Measurements from ENCODE around the gene LHFPL3.

The LHFPL3 gene

DNA sequence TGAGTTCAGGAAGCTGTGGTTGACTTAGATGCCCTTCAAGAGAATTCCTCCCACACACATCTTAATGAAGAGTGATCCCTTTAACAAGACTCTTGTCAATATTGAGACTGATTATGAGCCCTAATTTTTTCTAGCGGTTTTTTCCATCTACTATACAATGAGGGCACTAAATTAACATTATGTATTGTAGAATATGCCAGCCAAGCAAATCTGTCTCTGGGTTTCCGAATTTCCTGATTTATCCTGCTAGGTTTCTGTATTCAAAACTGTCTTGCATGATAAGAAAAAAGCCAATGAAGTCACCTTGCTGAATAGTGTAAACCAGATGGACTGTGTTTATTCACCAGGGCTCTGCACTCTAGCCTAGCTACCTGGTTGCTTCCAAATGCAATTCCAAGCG is 461.4 kb downstream of the LHFPL3 start:
- no peaks in the 10 kb centered on the region for H3K4me1 Mint-ChIP-seq
- H3K27ac Mint-ChIP-seq = no peak overlapping the region
- no peak overlapping the region for H3K4me3 Mint-ChIP-seq
- H3K36me3 Mint-ChIP-seq (ENCODE audit: low read depth) = no peaks in the 10 kb centered on the region
- TF ChIP-seq CTCF (IDR thresholded peaks at IDR 0.05; ENCODE audit: unreplicated experiment in 3 of 3) = no peak
- peaks cover 14% of the 10 kb centered on the region for H3K27me3 Mint-ChIP-seq (ENCODE audit: low read depth)
- H3K9me3 Mint-ChIP-seq = no peaks in the 10 kb centered on the region

DNA sequence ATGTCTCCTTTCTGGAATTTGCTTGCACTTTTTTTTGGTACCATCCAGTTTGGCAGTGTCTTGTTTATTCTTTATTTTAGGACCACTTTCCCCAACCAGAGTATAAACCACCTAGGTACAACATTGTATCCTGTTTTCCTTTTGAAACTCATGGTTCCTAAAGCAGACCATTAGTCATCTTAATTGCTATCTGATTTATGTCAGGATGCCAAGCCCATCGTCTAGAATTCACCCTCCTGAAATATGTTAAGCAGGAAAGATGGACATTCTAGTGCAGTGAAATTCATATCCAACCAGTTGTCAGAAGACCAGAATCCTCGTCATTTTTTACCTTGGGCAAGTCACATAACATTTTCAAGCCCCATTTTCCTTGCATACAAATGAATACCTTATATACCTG is 462.0 kb downstream of the LHFPL3 start:
- no peak for TF ChIP-seq CTCF (IDR thresholded peaks at IDR 0.05; ENCODE audit: unreplicated experiment in 3 of 3)
- H3K27ac Mint-ChIP-seq = no peak overlapping the region
- peaks cover 14% of the 10 kb centered on the region for H3K27me3 Mint-ChIP-seq (ENCODE audit: low read depth)
- H3K9me3 Mint-ChIP-seq = no peaks in the 10 kb centered on the region
- no peak overlapping the region for H3K4me3 Mint-ChIP-seq
- no peaks in the 10 kb centered on the region for H3K36me3 Mint-ChIP-seq (ENCODE audit: low read depth)
- no peaks in the 10 kb centered on the region for H3K4me1 Mint-ChIP-seq

DNA sequence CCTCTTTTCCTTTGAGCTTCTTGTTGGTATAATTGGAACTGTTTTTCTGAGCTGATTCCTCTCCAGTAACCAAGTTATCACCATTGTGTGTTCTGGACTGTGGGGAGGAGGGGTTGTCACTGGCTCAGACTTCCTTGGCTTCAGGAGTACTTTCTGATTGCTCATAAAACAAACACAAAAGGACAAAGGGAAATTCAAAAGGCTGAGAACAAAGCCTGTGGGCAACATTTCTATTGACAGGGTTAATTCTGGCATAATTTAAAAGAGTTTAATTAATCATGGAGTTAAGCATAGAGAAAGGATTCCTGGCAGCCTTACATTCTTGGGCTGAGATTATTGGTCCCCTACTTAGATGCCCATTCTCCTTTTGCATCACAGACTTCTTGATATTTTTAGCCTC is 462.7 kb downstream of the LHFPL3 start:
- no peak overlapping the region for H3K27ac Mint-ChIP-seq
- H3K4me1 Mint-ChIP-seq = no peaks in the 10 kb centered on the region
- no peaks in the 10 kb centered on the region for H3K36me3 Mint-ChIP-seq (ENCODE audit: low read depth)
- H3K9me3 Mint-ChIP-seq = no peaks in the 10 kb centered on the region
- H3K4me3 Mint-ChIP-seq = no peak overlapping the region
- TF ChIP-seq CTCF (IDR thresholded peaks at IDR 0.05; ENCODE audit: unreplicated experiment in 3 of 3) = no peak
- H3K27me3 Mint-ChIP-seq (ENCODE audit: low read depth) = peaks cover 14% of the 10 kb centered on the region

DNA sequence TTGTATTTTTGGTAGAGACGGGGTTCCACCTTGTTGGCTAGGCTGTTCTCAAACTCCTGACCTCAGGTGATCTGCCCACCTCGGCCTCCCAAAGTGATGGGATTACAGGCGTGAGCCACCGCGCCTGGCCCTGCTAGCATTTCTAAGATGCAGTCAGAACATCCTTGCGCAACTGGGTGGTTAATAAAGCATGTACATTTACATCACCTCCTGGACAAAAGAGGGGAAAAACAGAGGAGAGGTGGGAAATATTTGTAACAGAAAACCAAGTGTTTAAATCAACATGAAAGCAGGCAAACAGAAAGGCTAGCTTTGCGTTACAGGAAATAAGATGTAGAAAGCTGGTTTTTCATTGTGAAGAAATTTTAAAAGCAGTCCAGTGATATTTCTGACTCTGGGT is 464.7 kb downstream of the LHFPL3 start:
- Mint-ChIP-seq H3K4me1 (no peaks in the 10 kb centered on the region), H3K36me3 (ENCODE audit: low read depth) (no peaks in the 10 kb centered on the region), H3K9me3 (no peaks in the 10 kb centered on the region), H3K27me3 (ENCODE audit: low read depth) (peaks cover 14% of the 10 kb centered on the region), H3K27ac (no peak overlapping the region), H3K4me3 (no peak overlapping the region)
- no peak for TF ChIP-seq CTCF (IDR thresholded peaks at IDR 0.05; ENCODE audit: unreplicated experiment in 3 of 3)

DNA sequence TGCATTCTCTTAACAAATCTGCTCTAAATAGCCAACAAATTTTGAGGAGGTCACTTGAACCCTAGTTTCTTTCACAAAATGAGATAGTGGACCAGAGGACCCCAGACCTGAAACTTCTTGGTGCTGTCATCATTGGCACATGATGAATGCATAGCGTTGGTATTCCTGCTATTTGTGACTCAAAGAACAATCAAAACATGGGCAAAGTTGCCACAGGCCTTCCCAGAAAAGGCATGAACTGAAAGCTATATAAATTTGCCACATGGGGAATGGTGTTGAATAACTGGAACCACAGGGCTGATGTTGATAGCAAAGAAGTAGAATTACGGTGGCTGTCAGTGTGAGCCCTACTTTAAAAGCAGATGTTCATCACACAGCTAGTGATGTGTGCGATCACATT is 465.8 kb downstream of the LHFPL3 start:
- Mint-ChIP-seq H3K27me3 (ENCODE audit: low read depth) (peaks cover 14% of the 10 kb centered on the region), H3K36me3 (ENCODE audit: low read depth) (no peaks in the 10 kb centered on the region), H3K4me3 (no peak overlapping the region), H3K9me3 (no peaks in the 10 kb centered on the region), H3K4me1 (no peaks in the 10 kb centered on the region), H3K27ac (no peak overlapping the region)
- TF ChIP-seq CTCF (IDR thresholded peaks at IDR 0.05; ENCODE audit: unreplicated experiment in 3 of 3) = no peak

GRCh38 chr7:104794589-104794988 is 466.2 kb downstream of the LHFPL3 start:
- Mint-ChIP-seq H3K4me1 (no peaks in the 10 kb centered on the region), H3K36me3 (ENCODE audit: low read depth) (no peaks in the 10 kb centered on the region), H3K9me3 (no peaks in the 10 kb centered on the region), H3K27me3 (ENCODE audit: low read depth) (peaks cover 14% of the 10 kb centered on the region), H3K4me3 (no peak overlapping the region), H3K27ac (no peak overlapping the region)
- TF ChIP-seq CTCF (IDR thresholded peaks at IDR 0.05; ENCODE audit: unreplicated experiment in 3 of 3) = no peak
